ENCODE results near the gene GGCT.

DNA sequence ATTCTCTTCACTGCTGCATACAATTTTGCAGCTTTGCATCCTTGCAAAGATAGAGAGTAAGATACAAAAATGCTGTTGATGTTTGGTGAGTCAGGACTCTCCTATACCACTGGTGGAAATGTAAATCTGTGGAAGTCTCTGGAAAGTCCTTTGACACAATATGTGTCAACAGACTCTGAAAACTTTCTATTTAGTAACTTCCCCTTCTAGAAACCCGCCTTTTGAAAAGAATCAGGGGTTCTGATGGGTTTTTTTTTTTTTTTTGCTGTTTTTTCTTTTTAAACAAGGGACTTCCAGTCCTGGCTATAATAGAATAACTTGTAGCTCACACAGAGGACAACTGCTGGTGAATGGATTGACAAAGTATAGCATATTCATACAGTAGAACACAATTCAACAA is 42.5 kb downstream of the GGCT start:
- TF ChIP-seq, protein P1, sequence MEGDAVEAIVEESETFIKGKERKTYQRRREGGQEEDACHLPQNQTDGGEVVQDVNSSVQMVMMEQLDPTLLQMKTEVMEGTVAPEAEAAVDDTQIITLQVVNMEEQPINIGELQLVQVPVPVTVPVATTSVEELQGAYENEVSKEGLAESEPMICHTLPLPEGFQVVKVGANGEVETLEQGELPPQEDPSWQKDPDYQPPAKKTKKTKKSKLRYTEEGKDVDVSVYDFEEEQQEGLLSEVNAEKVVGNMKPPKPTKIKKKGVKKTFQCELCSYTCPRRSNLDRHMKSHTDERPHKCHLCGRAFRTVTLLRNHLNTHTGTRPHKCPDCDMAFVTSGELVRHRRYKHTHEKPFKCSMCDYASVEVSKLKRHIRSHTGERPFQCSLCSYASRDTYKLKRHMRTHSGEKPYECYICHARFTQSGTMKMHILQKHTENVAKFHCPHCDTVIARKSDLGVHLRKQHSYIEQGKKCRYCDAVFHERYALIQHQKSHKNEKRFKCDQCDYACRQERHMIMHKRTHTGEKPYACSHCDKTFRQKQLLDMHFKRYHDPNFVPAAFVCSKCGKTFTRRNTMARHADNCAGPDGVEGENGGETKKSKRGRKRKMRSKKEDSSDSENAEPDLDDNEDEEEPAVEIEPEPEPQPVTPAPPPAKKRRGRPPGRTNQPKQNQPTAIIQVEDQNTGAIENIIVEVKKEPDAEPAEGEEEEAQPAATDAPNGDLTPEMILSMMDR (IDR thresholded peaks at IDR 0.05): no peak
- no peak for TF ChIP-seq EP300 (IDR thresholded peaks at IDR 0.05)
- no peak for TF ChIP-seq POLR2A (IDR thresholded peaks at IDR 0.05)

All from upper lobe of left lung (tissue), 4 donors.